GM20000 (cell line): ENCODE results near the gene CLHC1.

Source experiments
- DNase-seq: peaks from one replicate; pipeline ENCODE4 v3.0.0; 2012; ENCODE audit warnings: low spot score
- TF ChIP-seq, protein P1 (sequence below): IDR thresholded peaks from 2 replicates; pipeline ENCODE4 v1.5.1; 2012; ENCODE audit warnings: mild to moderate bottlenecking, control low read depth; ENCODE audit errors: extremely low read depth, missing control alignments

Gene CLHC1

DNA sequence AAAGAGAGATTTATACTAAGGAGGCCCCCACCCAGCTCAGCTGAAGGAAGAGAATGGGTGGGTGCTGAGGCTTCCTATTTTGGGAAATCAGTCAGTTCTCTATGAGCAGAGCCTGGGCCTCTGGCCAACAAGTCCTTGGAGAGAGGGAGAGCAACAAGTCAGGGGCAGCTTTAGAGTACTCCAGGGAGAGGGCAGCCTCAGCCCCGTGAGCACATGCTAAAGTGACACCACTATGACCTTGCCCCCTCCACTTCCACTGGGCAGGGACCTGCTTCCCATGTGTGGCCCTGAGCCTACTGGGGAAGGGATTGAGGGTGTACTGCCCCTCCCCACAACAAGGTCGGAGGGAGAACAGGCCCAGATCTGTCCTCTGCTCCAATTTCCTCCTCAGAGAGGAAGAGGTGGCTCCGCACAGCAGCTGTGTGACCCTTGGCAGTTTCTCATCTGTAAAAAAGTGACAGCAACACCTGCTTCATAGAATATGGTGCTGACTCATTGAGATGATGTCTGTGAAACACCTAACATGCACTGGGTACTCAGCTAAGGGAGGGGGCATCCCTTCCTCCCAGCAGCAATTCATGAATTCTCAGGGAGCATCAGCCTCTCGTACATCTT lies 72.9 kb downstream of the CLHC1 start:
- DNase-seq: peak; percentile 31
- TF ChIP-seq, protein P1, sequence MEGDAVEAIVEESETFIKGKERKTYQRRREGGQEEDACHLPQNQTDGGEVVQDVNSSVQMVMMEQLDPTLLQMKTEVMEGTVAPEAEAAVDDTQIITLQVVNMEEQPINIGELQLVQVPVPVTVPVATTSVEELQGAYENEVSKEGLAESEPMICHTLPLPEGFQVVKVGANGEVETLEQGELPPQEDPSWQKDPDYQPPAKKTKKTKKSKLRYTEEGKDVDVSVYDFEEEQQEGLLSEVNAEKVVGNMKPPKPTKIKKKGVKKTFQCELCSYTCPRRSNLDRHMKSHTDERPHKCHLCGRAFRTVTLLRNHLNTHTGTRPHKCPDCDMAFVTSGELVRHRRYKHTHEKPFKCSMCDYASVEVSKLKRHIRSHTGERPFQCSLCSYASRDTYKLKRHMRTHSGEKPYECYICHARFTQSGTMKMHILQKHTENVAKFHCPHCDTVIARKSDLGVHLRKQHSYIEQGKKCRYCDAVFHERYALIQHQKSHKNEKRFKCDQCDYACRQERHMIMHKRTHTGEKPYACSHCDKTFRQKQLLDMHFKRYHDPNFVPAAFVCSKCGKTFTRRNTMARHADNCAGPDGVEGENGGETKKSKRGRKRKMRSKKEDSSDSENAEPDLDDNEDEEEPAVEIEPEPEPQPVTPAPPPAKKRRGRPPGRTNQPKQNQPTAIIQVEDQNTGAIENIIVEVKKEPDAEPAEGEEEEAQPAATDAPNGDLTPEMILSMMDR: no peak

GRCh38 chr2:55158111-55158814 lies 73.8 kb downstream of the CLHC1 start:
- TF ChIP-seq, protein P1: no peak

GRCh38 chr2:55157474-55157884 lies 74.6 kb downstream of the CLHC1 start:
- TF ChIP-seq, protein P1: no peak
- no peak for DNase-seq

More at GRCh38 chr2:55158111-55158814, 73.8 kb downstream of the CLHC1 start:
- no peak for DNase-seq

DNA sequence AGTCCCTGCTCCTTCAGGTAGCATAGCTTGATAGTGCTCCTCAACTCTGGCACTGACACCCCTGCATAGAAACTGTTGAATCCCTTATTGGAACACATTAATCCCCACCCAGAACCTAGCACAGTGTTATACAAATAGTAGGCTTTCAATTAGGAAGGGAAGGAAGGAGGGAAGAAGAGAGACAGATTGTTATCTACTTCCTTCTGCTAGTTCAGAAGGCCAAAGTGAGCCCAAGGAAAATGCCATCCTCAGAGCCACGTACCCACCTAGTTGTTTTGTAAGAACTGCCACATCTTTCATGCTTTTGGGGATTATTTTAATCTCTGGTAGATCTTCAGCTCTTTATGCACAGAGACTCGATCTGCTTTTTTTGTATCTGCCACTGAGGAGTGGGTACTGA lies 75.1 kb downstream of the CLHC1 start:
- TF ChIP-seq, protein P1: no peak
- DNase-seq: no peak

DNA sequence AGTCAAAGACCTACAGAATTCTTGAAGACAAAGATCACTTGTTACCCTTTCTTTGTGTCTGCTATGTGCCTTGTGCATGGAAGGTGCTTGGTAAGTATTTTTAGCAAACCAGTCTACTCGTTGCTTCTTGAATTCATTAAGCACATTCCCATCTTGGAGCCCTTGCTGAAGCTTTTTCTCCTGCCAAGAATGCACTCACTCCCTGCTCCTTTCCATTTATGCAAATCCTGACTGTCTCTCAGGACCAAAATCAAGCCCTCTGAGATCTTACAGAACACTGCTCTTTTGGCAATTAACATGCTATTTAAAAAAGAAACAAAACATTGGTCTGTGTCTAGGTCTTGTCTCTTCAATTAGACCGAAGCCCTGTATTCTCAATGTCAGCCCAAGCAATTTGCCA lies 75.8 kb downstream of the CLHC1 start:
- TF ChIP-seq, protein P1: no peak
- DNase-seq: no peak

GRCh38 chr2:55155764-55156281 lies 76.3 kb downstream of the CLHC1 start:
- TF ChIP-seq, protein P1: no peak
- no peak for DNase-seq

- TF ChIP-seq, protein P1: no peak
- DNase-seq: no peak
These were observed 76.9 kb downstream of the CLHC1 start for GRCh38 chr2:55155206-55155605.
